HL-60 (cell line): Measurements from ENCODE around the gene HEATR3.
"Not testable (repeated sequence)": the region's sequence is repeated elsewhere in the genome, so short reads cannot be mapped to it uniquely, and the experiment has no call there.

Experiments used
- DNase-seq, 2 experiments: peaks; one replicate each; pipeline ENCODE4 v3.0.0-alpha.2; 2010 to 2020; ENCODE audit warnings: low read depth in 1 of 2, low spot score in 1 of 2
- H3K27ac ChIP-seq: fragments of 250-450 bp; sonication (Bioruptor Pico); replicated peaks from 2 replicates; pipeline ENCODE4 v1.5.1; 2020; ENCODE audit warnings: mild to moderate bottlenecking, moderate library complexity
- H3K27me3 ChIP-seq: fragments of 250-450 bp; sonication (Bioruptor Pico); 2 replicates; pipeline ENCODE4 v1.5.1; 2021; ENCODE audit warnings: mild to moderate bottlenecking, moderate library complexity; ENCODE audit not compliant: insufficient read depth, poor library complexity, severe bottlenecking
- H3K4me3 ChIP-seq: replicated peaks from 2 replicates; pipeline ENCODE4 v1.5.1; 2011; ENCODE audit warnings: mild to moderate bottlenecking, control low read depth, low read length; ENCODE audit not compliant: insufficient read depth
- GABPA ChIP-seq: IDR thresholded peaks from 2 replicates; pipeline ENCODE4 v1.6.1; 2012; ENCODE audit warnings: low read depth
- POLR2AphosphoS5 ChIP-seq: IDR thresholded peaks from 2 replicates; pipeline ENCODE4 v1.6.1; 2012; ENCODE audit warnings: low read depth
- SPI1 ChIP-seq: IDR thresholded peaks from 2 replicates; pipeline ENCODE4 v1.6.1; 2012; ENCODE audit warnings: low read depth, mild to moderate bottlenecking, borderline replicate concordance
- TF ChIP-seq, protein P1 (sequence below): IDR thresholded peaks from 2 replicates; pipeline ENCODE4 v1.6.1; 2012; ENCODE audit warnings: low read depth; ENCODE audit not compliant: insufficient replicate concordance
- TF ChIP-seq, protein P2 (sequence below): IDR thresholded peaks from one replicate; pipeline ENCODE4 v1.5.1; 2011; ENCODE audit warnings: low read length, control low read depth, inconsistent platforms; ENCODE audit not compliant: insufficient read depth

HEATR3 gene

DNA sequence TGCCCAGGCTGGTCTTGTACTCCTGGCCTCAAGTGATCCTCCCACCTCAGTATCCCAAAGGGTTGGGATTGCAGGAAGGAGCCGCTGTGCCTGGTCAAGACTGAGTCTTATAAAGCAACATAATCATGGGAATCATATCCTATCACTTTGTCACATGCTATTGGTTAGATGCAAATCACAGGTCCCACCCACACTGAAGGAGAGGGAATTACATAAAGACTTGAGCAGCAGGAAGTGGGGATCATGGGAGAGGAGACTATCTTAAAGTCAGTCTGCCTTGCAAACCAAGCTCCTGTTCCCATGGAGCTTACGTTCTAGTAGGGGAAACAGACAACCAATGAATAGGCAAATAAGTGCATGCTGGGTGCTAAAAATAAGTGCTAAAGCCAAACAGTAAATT lies 59.0 kb downstream of the HEATR3 start:
- H3K27ac ChIP-seq, result no peak overlapping the region
- no peak for DNase-seq
- no peak overlapping the region for H3K4me3 ChIP-seq
- no peak for TF ChIP-seq POLR2AphosphoS5
- TF ChIP-seq, protein P1, sequence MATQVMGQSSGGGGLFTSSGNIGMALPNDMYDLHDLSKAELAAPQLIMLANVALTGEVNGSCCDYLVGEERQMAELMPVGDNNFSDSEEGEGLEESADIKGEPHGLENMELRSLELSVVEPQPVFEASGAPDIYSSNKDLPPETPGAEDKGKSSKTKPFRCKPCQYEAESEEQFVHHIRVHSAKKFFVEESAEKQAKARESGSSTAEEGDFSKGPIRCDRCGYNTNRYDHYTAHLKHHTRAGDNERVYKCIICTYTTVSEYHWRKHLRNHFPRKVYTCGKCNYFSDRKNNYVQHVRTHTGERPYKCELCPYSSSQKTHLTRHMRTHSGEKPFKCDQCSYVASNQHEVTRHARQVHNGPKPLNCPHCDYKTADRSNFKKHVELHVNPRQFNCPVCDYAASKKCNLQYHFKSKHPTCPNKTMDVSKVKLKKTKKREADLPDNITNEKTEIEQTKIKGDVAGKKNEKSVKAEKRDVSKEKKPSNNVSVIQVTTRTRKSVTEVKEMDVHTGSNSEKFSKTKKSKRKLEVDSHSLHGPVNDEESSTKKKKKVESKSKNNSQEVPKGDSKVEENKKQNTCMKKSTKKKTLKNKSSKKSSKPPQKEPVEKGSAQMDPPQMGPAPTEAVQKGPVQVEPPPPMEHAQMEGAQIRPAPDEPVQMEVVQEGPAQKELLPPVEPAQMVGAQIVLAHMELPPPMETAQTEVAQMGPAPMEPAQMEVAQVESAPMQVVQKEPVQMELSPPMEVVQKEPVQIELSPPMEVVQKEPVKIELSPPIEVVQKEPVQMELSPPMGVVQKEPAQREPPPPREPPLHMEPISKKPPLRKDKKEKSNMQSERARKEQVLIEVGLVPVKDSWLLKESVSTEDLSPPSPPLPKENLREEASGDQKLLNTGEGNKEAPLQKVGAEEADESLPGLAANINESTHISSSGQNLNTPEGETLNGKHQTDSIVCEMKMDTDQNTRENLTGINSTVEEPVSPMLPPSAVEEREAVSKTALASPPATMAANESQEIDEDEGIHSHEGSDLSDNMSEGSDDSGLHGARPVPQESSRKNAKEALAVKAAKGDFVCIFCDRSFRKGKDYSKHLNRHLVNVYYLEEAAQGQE, result no peak
- TF ChIP-seq GABPA, result no peak
- no peak for TF ChIP-seq SPI1
- TF ChIP-seq, protein P2, sequence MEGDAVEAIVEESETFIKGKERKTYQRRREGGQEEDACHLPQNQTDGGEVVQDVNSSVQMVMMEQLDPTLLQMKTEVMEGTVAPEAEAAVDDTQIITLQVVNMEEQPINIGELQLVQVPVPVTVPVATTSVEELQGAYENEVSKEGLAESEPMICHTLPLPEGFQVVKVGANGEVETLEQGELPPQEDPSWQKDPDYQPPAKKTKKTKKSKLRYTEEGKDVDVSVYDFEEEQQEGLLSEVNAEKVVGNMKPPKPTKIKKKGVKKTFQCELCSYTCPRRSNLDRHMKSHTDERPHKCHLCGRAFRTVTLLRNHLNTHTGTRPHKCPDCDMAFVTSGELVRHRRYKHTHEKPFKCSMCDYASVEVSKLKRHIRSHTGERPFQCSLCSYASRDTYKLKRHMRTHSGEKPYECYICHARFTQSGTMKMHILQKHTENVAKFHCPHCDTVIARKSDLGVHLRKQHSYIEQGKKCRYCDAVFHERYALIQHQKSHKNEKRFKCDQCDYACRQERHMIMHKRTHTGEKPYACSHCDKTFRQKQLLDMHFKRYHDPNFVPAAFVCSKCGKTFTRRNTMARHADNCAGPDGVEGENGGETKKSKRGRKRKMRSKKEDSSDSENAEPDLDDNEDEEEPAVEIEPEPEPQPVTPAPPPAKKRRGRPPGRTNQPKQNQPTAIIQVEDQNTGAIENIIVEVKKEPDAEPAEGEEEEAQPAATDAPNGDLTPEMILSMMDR, result no peak
- H3K27me3 ChIP-seq, result no peaks in the 10 kb centered on the region

DNA sequence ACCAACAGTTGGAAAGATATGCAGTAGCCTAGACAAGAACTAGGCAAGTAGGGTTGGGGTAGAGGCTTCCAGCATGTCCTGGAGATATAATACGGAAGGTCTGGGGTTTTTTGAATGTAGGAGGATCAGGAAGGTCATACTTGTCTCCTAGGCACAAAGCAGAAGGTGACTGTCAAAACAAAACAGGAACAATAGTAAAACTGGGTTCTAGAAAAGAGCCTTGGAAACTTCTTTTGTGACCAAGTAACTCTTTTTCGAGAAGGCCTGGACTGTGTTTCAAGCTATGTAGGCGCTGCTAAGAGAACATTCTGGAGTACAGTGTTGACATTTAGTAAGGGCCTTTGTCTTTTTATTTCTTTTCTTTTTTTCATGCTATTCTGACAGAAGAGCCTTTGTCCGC lies 60.4 kb downstream of the HEATR3 start:
- TF ChIP-seq POLR2AphosphoS5 (no peak), SPI1 (no peak)
- TF ChIP-seq, protein P2, result no peak
- TF ChIP-seq, protein P1, result no peak
- H3K27ac ChIP-seq, result no peak overlapping the region
- H3K4me3 ChIP-seq, result no peak overlapping the region
- no peak for DNase-seq
- no peaks in the 10 kb centered on the region for H3K27me3 ChIP-seq

DNA sequence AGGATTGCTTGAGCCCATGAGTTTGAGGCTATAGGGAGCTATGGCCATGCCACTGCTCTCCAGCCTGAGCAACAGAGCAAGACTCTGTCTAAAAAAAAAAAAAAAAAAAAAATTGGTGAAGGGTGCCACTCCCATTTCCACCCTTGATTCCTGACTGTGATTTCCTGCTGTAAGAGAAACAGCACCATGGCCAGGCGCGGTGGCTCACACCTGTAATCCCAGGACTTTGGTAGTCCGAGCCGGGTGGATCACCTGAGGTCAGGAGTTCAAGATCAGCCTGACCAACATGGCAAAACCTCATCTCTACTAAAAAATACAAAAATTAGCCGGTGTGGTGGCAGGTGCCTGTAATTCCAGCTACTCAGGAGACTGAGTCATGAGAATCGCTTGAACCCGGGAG lies 66.8 kb downstream of the HEATR3 start:
- not testable (repeated sequence) for H3K27ac ChIP-seq, H3K4me3 ChIP-seq, H3K27me3 ChIP-seq, DNase-seq

DNA sequence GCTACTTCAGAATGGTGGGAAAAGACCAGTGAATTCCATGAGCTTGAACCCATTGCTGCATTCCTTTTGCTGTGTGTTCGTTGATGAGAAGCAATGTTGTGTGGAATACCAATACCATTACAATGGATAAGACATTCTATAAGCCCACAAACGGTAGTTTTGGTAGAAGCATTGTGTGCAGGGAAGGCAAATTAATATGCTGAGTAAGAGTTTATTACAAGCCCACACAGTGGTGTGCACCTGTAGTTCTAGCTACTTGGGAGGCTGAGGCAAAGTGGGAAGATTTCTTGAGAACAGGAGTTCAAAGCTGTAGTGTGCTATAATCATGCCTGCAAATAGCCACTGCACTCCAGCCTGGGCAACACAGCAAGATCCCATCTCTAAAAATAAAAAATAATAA lies 67.4 kb downstream of the HEATR3 start:
- no peak for TF ChIP-seq GABPA
- TF ChIP-seq, protein P2, result no peak
- TF ChIP-seq, protein P1, result no peak
- no peak for TF ChIP-seq POLR2AphosphoS5
- TF ChIP-seq SPI1, result no peak
- no peak overlapping the region for H3K4me3 ChIP-seq
- H3K27me3 ChIP-seq, result no peaks in the 10 kb centered on the region
- DNase-seq, result no peak
- no peak overlapping the region for H3K27ac ChIP-seq
